ENCODE results near the gene PAIP2B.

The PAIP2B gene

GRCh38 chr2:71153585-71154224, 73.2 kb downstream of the PAIP2B start:
- no peak for DNase-seq (ENCODE audit: low spot score)

DNA sequence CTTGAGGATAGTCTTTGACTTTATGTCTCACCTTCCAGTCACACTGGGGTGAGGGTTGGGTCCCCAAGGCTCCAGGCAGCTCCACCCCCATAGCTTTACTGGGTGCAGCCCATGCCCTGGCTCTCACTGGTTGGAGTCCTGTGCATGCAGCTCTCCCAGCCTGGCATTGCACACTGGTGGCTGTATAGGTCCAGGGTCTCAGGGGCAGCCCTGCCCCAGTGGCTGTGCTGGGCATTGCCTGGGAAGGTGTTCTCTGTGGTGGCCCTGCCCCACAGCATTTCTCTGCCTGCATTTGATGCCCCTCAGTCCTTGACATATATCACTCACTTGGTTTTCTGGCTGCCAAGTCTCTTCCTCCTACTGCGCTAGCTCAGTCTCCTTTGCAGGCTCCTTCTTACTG, 75.3 kb downstream of the PAIP2B start:
- DNase-seq (ENCODE audit: low spot score), result no peak

GRCh38 chr2:71150082-71150816, 76.7 kb downstream of the PAIP2B start:
- DNase-seq (ENCODE audit: low spot score), result no peak

- no peak for DNase-seq (ENCODE audit: low spot score)
Observed at GRCh38 chr2:71148506-71149063, 78.3 kb downstream of the PAIP2B start.

DNA sequence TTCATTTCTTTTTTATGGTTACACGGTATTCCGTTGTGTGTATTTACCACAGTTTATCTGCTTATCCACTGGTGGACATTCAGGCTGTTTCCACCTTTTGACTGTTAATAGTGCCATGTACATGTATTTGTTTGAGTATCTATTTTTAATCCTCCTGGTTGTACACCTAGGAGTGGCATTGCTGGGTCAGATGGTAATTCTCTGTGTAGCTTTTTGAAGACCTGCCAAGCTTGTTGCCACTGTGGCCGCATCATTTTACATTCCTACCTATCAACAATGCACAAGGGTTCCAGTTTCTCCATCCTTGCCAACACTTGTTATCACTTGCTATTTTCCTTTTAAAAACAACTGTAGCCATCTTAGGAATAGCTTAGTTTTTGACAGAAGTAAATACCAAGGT, 83.1 kb downstream of the PAIP2B start:
- DNase-seq (ENCODE audit: low spot score), result no peak

- no peak for DNase-seq (ENCODE audit: low spot score)
Observed at GRCh38 chr2:71136174-71136573, 90.7 kb downstream of the PAIP2B start.

DNA sequence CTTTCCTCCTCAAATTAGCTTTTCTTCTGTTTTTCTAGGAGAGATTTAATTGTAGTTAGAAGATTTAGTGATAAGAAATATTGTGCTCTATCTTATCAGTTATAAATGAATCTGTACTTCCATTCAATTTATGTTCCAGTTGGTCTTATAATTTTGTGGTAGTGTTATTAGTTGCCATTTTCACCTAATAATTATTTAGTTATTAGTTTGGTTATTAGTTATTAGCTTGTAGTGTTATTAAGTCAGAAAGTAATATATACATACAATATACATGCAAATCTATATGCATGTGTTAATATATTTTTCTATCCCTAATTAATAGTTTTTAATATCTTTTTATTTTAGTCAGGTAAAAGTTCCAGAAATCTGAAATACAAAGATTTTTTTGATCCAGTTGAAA, 93.3 kb downstream of the PAIP2B start:
- DNase-seq (ENCODE audit: low spot score), result no peak

Data from AG20443 (cell line).